HG03175 (cell line): ENCODE measurements around the gene IGLL1.
"Not testable (repeated sequence)": the region's sequence is repeated elsewhere in the genome, so short reads cannot be mapped to it uniquely, and the experiment has no call there.

ENCODE experiments used
- ATAC-seq: cut with Tn5 transposase; IDR thresholded peaks from one replicate; pipeline ENCODE4 v1.9.1; 2021; ENCODE audit warnings: mild to moderate bottlenecking, moderate library complexity; ENCODE audit not compliant: unreplicated experiment

The IGLL1 gene

GRCh38 chr22:23542391-23542790, 37.7 kb downstream of the IGLL1 start:
- not testable (repeated sequence) for ATAC-seq

GRCh38 chr22:23541849-23542281, 38.2 kb downstream of the IGLL1 start:
- not testable (repeated sequence) for ATAC-seq

GRCh38 chr22:23540837-23541236, 39.3 kb downstream of the IGLL1 start:
- ATAC-seq, result not testable (repeated sequence)

- not testable (repeated sequence) for ATAC-seq
Observed at GRCh38 chr22:23539839-23540198, 40.3 kb downstream of the IGLL1 start.

GRCh38 chr22:23539135-23539838, 40.8 kb downstream of the IGLL1 start:
- no peak for ATAC-seq

GRCh38 chr22:23538696-23539030, 41.4 kb downstream of the IGLL1 start:
- not testable (repeated sequence) for ATAC-seq

- not testable (repeated sequence) for ATAC-seq
Observed at GRCh38 chr22:23537830-23538695, 42.0 kb downstream of the IGLL1 start.

GRCh38 chr22:23537416-23537815, 42.7 kb downstream of the IGLL1 start:
- ATAC-seq, result no peak

GRCh38 chr22:23536821-23537345, 43.2 kb downstream of the IGLL1 start:
- no peak for ATAC-seq

GRCh38 chr22:23535790-23536661, 44.1 kb downstream of the IGLL1 start:
- ATAC-seq, result not testable (repeated sequence)

- no peak for ATAC-seq
Observed at GRCh38 chr22:23534851-23535717, 45.0 kb downstream of the IGLL1 start.

- no peak for ATAC-seq
Observed at GRCh38 chr22:23534201-23534850, 45.8 kb downstream of the IGLL1 start.

GRCh38 chr22:23533771-23534191, 46.3 kb downstream of the IGLL1 start:
- no peak for ATAC-seq

GRCh38 chr22:23533328-23533762, 46.7 kb downstream of the IGLL1 start:
- ATAC-seq, result no peak

GRCh38 chr22:23532731-23533130, 47.4 kb downstream of the IGLL1 start:
- ATAC-seq, result no peak

- ATAC-seq, result no peak
Observed at GRCh38 chr22:23531966-23532705, 48.0 kb downstream of the IGLL1 start.

- no peak for ATAC-seq
Observed at GRCh38 chr22:23531283-23531956, 48.7 kb downstream of the IGLL1 start.

- no peak for ATAC-seq
Observed at GRCh38 chr22:23530766-23531282, 49.3 kb downstream of the IGLL1 start.
